Skin of body (tissue), 2 donors: ENCODE results near the gene ANXA4. TPM values are rescaled to one million over a fixed set of nuclear protein-coding genes. Genes with fewer than 3 reads are reported as not detected.
"Not testable (repeated sequence)": the region's sequence is repeated elsewhere in the genome, so short reads cannot be mapped to it uniquely, and the experiment has no call there.

Experiments used
- DNase-seq: peaks from one replicate; lab custom pipeline; 2025; lab: John Stamatoyannopoulos, UW
- total RNA-seq: library from RNA; depleted of rRNA; stranded (reverse); fragments of >200 nt; gene quantifications from one replicate; pipeline ENCODE4 v1.2.3, GENCODE V29; 2014

ANXA4 gene
- total RNA-seq, 1 donor from 2014 or later = 33.5 TPM

DNA sequence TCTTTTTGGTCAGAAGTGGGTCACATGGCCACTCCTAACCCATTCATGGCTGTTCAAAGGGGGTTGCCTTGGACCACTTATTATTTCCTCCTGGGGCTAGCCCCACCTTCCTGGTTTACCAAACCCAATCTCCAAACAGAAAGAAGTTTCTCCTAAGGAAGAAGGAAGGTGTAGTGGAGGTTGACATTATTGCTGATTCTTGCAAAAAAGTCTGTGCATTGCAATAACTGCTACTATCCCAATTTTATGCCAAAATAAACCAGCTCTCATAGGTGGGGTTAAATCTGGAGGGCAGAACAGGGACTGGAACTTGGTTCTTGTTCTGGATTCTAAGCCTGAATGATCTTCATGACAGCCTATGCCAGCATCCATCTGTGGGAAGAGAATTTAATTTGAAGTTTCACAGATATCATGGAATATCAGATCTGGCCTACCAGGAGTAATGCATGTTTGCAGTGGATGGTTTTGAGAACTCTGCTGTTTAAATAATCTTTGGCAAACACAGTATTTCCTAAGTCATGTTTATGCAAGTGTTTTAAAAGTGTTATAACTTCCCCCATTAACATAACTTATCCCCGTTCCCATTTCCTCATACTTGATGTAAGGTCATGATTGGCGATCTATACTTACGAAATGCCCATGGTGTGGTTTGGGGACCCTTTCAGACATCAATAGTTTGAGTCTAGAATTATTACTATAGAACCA is 11.9 kb downstream of the ANXA4 start:
- DNase-seq = no peak

DNA sequence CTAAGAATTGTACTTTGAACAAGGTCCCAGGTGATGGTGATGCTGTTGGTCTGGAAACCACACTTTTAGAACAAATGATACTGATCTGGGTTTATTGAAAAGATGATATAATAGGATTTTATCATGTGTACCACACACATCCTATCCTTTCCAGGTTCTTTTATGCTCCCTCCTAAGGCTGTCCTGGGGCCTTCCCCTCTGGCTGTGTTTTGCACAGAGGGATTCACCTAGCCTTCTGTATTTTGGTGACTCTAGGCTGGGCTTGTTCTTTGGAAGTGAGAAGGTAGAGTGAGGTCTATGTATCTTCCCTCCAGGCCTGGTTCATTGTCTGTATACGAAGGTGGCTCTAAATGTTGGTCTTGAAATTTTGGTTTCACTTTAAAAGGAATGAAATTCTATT is 12.7 kb downstream of the ANXA4 start:
- no peak for DNase-seq

DNA sequence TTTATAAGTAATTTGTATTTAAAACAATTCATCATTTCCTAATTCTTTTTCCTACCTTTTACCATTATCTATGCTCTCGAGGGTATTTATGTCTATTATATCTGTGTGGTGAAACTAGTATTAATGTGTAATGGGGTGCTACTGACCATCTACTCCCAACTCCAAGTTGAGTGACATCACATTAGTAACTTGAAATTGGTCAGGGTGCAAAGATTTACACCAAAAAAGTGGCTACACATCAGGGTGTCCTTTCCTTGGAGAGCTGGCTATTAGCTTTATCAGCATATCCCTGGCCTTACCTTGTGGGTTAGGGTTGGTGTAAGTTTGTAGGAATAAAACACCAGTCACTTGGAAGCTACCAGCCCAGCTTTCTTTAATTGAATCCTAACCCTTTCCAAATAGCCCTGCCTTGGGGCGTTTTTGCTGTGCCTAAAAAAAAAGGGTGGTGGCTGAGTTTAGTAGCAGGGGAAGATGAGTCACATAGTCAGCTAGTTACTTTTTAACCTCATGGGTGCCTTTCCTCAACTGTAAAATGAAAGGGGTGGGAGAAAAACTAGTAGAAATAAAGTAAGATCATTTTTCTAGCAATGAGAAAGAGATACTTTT is 14.0 kb downstream of the ANXA4 start:
- DNase-seq = peak; percentile 4

DNA sequence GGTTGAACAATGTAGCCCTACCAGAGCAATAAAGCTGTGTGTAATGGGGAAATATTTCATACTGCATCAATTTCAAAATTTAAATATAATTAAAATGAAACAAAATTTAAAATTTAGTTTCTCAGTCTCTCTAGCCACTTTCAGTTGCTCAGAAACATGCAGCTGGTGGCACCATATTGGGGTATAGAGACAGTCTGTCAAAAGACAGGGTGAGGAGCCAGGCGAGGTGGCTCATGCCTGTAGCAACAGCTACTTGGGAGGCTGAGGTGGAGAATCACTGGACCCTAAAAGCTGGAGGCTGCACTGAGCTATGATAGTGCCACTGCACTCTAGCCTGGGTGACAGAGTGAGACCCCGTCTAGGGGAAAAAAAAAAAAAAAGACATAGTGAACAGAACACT is 20.1 kb downstream of the ANXA4 start:
- DNase-seq = no peak

DNA sequence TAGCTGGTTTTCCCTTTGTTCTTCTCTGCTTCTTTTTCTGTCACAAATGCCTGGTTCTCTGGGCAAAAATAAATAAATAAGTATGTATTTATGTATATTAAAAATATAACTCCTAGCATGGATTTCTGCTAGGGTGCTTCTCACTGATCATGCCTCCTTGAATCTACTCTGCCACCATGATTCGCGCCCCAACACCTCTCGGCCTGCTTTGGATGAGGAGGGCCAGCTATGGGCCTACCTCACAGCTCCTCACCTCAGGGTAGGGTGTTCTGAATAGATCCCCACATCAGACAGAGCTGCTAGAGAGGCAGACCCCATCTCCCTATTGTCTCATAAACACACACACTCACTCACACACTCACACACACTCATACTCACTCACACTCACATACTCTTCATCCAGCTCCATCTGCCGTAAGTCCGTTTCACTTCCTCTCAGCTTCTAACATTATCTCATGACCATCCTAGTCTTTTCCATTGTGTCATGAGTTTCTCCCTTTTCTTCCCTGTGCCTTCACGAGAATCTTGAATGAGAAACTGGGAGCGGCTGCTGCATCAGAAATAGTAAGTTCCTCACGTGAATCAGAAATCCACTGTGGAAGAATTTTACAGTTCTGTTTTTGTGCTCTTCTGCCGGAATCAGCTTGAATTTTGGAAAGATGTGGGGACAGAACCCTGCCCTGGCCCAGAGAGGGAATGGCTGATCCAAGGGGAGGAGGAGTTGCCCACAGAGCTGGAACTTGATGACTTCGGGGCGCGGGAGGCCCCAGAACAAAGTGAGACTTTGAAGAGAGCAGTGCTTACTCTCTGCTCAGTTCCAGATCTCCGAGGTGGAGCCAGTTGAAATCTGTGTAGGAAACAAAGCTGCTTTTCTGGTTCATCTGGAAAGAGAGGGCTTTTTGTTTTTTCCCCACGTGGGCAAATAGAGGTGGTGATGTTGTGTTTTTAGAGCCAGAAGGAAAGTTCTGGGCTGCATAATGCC is 20.9 kb downstream of the ANXA4 start:
- DNase-seq = peak; percentile 20

DNA sequence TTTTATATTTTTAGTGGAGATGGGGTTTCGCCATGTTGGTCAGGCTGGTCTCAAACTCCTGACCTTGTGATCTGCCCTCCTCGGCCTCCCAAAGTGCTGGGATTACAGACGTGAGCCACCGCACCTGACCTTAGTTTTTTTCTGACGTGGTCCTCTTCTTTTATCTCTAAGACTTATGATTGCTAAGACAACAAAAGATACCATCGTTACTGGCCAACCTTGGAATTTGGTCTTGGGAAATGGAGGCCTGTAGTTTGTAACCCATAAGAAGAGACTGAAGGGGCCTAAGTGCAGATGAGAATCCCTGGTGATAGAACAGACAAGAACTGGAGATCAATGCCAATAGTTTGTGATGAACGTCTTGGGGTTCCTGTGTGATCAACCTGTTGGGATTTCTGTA is 21.9 kb downstream of the ANXA4 start:
- DNase-seq = not testable (repeated sequence)

DNA sequence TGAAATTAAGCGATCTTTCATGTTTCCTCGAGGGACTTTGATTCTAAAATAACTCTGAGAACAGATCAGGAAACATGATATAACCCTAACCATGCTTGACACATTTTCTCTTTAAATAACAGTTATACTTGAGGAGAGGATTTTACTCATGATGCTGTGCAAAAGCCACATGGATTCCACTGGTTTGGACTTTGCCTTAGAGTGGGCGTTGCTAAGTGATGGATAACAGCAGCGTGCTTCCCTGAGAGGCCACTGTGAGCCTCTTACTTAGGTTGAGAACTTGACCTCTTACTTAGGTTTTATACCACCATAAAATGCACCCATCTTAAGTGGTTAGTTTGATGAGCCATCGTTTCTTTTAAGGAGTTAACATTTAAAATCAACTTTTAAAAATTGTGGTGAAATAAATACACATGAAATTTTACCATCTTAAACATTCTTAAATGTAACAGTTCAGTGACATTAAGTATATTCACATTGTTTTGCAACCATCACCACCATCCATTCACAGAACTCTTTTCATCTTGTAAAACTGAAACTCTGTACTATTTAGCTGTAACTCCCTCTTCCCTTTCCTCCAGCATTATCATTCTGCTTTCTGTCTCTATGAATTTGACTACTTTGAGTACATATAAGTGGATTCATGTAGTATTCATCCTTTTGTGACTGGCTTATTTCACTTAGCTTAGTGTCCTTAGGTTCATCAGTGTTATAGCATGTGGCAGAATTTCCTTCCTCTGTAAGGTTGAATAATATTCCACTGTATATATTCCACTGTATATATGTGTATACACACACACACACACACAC is 22.6 kb downstream of the ANXA4 start:
- DNase-seq = no peak

DNA sequence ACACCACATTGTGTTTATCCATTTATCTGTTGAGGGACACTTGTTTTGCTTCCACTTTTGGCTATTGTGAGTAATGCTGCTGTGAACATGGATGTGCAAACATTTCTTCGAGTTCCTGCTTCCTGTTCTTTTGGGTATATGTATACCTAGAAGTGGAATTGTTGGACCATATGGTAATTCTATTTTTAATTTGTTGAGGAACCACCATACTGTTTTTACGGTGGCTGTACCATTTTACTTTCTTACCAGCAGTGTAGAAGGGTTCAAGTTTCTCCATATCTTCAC is 23.1 kb downstream of the ANXA4 start:
- no peak for DNase-seq

DNA sequence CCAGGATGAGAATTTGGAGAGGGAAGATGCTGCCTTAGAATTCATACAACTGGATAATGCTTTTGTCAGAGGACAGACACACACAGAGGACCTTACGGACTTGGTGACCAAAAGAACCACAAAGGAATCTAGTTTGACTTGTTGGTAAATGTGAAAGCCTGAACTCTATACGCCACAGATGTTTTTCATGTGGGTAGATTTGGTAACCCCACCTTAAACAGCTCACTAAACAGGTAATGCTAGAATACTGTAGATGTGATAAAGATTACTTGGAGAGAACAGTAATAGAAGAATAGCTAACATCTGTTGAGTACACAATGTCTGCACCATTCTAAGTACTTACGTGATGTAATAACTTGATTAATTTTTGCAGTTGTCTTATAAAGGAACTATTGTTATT is 24.1 kb downstream of the ANXA4 start:
- DNase-seq = no peak

DNA sequence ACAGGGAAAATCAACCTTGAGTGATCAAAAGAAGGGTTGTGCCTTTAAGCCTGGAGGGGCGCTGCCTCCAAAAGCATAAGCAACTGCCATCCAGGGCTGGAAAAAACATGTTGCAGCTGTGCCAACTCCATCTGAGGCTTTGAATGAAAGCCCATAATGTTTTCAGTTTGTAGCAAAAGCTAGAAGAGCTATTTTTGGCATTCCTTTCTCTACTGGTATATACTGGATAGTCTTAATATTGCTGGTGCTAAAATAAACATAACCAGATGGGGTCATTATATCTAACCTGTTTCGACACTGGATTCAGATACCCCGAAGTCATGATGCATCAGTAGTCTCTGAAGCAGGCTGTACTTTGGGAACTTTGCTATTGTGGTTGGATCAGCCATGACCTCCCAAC is 25.1 kb downstream of the ANXA4 start:
- DNase-seq = peak; percentile 74

DNA sequence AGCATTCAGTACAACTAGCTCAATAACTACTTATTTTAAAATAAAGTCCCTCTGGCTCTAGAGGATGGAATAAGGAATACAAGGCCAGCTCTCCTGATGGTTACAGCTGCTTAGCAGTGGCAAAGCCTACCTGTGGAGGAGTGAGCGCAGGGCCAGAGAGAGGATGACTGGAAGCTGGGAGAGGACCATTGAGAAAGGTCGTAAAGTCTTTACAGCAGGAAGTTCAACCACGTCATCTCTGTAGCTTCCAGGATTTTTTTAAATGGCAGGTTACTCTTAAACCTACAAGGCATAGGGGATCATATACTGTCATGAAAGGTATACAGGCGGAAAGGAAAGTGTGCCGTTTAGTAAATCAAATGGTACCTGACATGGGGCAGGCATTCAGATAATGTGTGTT is 26.3 kb downstream of the ANXA4 start:
- DNase-seq = no peak

DNA sequence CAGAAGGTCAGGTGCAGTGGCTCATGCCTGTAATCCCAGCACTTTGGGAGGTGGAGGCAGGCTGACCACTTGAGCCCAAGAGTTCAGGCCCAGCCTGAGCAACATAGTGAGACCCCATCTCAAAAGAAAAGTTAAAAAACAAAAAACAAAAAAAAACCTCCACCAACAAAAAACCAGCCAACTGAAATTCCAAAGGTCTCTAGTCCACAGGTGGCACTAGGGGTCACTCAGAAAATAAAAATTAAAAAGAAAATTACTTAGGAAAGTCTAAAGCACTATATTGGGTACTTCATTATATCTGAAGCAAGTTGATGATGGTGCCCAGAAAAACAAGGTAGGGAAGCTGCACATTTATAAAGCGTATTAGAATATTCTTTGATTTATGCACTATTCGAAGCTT is 26.9 kb downstream of the ANXA4 start:
- DNase-seq = no peak

DNA sequence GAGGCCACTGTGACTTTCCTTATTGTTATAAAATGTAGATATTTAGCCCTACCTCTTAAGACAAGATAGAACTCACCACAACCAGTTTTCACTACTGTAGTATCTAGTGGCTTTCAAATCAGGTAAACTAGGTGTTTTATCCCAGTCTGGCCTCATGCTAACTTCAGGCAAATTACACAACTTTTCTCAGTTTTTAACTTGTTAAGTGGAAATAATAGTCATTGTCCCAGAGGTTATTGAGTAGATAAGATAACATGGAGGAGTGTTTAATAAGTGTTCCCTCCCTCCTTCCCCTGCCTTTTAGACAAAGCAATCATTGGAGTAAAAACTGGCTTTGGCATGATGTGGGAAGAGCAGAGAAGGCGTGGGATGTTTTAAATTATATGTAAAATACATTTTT is 27.3 kb downstream of the ANXA4 start:
- DNase-seq = no peak

DNA sequence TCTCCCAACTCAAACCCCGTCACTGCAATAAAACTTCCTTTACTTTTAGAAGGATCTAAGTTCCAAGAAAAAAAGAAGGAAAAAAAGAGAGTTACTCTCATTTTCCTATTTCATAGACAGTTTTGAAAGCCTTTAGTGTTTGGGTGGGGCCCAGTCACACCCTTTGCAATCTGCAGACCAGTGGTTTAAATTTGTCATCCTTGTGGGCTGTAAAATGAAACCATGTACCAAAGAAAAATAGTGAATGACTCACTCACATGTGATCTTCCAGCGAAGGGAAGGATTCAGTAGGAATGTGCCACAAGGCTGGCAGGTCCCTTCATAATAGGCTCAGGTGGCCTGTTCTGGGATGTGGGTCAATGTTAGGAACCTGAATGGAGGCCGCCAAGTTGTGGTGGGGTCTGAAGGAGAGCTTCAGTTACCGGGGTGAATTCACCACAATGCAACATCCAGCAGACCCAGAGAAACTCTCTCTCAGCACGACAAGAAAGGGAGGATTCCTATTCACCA is 28.3 kb downstream of the ANXA4 start:
- DNase-seq = no peak

DNA sequence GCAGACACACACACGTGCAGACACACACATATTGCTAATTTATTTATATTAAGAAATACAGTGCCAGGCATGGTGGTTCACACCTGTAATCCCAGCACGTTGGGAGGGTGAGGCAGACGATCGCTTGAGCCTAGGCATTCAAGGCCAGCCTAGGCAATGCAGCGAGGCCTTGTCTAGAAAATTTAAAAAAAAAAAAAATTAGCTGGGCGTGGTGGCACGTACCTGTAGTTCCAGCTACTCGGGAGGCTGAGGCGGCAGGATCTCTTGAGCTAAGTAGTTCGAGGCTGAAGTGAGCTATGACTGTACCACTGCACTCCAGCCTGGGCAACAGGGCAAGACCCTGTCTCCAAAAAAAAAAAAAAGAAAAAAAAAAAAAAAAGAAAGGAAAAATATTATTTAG is 28.8 kb downstream of the ANXA4 start:
- no peak for DNase-seq

DNA sequence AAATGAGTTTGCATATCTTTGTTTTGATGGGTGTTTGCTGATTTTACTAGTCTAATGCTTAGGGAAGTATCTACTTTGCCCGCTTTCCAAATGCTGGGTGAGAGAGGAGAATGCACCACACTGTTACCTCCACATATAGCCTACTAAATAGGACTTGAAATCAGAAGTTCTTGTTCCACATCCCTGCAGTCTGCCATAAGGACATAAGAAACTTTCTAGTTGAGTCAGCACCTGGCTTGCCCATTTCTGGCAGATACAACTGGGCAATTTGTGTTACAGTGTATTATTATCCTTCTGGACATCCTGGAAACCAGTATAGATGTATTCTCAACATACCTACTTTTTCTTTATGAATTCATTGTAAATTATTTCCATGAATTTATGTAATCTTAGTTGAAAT is 29.5 kb downstream of the ANXA4 start:
- no peak for DNase-seq

DNA sequence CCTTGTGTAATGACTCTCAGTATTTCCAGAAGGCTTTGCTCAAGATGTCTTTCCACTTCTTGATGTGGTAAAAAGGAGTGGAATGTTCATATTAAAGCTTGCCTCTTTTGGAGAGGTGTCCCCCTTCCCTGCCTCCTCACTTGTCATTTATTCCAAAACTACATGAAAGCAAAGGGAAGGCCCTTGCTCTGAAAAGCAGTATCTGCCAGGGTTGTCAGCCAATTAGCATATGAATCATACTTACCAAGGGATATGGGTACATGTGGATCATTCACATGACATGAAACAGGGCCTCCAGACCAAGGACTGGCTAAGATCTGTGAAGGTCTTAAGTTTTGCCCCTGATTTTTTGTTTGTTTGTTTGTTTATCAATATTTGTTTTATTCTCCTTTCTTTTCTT is 31.3 kb downstream of the ANXA4 start:
- no peak for DNase-seq

DNA sequence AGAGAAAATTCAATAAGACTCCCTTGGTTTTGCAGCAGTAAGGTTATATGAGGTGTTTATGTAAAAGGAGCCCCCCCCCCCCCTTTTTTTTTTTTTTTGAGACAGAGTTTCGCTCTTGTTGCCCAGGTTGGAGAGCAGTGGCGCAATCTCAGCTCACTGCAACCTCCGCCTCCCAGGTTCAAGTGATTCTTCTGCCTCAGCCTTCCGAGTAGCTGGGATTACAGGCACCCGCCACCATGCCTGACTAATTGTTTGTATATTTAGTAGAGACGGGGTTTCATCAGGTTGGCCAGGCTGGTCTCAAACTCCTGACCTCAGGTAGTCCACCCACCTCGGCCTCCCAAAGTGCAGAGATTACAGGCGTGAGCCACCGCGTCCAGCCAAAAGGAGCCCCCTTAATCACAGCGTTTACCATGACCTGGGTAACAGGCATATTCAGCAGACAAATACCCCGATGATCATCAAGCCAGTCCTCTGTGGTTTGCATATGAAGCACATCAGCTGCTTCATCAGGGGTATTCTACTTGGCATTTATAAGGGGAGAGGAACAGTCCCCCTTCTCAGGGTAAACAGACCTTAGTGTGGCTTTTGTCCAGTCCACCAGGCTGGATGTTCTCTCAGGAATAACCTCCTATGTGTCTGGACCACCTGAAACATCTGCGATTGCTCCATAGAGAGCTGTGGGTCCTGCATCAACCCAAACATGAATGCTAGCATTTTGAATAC is 32.5 kb downstream of the ANXA4 start:
- DNase-seq = not testable (repeated sequence)

DNA sequence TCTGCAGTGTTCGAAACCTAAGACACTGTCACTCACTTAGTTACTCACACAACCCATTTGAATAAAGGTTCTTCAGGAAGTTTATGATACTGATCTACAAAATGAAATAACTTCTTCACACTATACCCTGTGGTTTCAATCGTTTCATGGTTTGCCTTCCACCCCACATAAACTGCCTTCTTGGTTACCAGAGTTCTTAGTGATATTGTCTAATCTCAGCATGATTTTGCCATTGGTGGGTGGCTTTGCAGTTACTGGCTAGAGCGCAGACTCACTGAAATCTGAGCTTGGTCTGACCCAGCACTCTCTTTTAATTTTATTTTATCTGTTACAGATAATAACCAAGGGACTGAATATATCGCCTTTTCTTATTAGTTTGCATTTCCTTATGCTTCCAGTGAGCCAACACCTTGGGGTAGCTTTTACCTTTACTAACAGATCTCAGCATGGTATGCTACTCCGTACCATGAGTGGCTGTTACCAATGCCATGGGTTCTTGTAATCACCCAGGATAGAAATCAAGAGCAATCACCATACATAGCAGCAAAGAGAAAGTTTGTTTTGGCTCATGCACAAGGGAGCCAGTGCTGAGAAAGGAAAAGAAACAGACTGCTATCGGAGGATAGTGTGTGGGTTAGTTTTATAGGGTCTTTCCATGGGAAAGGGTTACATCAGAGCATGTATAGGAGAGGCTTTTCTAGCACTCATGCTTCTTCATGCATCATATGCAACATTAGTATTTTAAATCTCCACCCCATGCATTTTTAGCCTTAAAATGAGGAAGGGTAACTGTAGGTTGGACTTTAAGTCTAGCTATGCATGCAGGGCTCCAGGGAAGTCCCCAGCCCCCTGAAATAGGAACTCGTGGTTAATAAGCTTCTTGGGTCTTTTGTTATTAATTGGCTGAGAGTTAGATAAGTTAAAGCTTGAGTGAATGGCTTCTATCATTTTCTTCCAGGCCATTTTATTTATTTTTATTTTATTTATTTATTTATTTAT is 33.3 kb downstream of the ANXA4 start:
- DNase-seq = no peak
